ENCODE results near the gene PSMD11.
"Not testable (repeated sequence)": the region's sequence is repeated elsewhere in the genome, so short reads cannot be mapped to it uniquely, and the experiment has no call there.

The PSMD11 gene

GRCh38 chr17:32515677-32516383 is 71.5 kb downstream of the PSMD11 start:
- DNase-seq, result no peak

GRCh38 chr17:32516450-32516849 is 72.1 kb downstream of the PSMD11 start:
- DNase-seq, result no peak

GRCh38 chr17:32516940-32517701 is 72.8 kb downstream of the PSMD11 start:
- DNase-seq, result no peak

- DNase-seq, result no peak
Observed at GRCh38 chr17:32517982-32518381, 73.7 kb downstream of the PSMD11 start.

DNA sequence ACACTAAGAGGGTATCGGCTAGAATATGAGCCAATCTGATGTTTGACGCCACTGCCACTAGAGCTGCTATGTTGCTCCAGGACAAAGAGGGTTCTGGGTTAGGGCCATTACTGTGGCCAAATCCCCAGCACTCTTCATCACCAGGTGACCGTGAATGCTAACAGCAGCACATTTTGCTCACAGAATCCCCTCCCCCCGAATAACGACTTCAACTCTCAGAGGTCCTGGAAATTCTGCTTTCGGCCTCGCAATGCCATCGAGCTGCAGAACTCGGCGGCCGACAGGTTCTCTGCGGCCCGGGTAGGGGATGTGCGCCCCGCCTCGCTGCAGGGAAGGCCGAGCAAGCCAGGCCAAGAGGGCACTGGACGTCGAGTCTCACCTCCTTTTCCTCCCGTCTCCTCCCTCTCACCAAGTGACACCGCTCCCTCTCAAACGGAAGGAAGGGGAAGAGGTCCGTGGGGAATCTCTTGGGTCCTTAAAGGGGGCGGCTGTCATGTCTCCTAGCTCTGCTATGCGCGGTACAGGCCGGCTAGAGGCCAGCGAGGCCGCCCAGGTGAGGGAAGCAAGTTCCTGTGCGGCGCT is 74.4 kb downstream of the PSMD11 start:
- DNase-seq, result no peak

DNA sequence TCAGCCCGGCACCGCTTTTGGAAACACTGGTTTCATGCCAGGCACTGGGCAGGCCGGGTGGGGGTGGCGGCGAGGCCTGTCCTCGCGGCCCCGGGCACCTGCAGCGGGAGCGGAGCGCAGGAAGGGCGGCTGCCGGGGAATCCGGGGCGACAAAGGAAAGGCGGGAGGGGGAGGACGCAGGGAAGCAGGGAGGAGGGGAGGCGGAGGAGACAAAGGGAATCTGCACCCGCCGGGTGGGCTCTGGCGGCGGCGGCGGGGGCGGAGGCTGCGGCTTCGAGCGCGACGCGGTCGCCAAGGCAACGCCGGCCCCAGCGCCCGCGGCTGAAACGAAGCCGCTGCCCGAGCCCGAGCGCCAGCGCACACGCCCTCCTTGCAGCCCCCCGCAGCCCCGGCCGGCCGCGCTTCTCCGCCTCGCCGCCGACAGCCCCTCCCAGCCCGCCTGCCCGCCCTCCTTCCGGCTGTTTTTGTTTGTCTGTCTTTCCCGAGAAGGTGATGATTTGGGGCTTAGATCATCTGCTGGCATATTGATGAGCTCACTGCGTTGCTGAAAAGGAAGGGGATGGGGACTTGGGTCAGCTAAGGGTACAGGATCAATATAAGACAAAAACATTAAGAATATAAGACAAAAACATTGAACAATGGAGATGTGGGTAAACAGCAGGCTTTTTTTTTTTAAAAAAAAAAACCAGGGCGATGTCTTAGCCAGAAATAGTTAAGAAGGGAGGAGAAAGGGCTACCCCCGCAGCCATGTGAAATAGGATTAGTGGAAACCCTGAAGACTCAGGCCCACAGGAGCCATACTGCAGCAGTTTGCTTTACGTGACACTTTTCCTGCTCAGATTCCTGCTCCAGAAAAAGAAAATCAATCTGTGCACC is 75.2 kb downstream of the PSMD11 start:
- DNase-seq, result peak; percentile 72

DNA sequence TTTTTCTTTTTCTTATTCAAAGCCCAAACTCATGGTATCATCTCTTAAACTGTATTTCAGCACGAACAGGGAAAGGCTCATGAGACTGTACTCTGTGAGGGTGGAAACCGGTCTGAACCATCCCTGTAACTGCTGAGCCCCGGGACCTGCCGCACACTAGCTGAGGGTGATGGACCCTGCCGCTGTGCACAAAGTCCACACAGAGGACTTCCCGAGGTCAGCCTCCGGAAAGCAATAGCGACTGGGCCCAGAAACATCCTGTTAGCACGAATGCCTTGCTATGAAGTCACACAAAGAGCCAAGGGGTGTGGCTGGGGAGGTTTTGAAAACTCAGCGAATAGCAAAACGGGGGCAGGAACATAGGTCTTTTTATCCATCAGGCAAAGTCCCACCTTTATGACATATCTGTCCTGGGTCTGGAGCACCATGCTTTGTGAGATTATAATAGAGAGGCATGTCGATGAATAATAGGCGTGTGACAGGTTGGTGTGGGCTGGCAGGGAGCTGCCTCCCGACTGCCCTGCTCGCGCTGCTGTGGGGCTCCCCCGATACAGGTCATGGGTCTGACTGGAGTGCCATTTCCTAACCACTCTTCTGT is 75.9 kb downstream of the PSMD11 start:
- peak; percentile 58 for DNase-seq

DNA sequence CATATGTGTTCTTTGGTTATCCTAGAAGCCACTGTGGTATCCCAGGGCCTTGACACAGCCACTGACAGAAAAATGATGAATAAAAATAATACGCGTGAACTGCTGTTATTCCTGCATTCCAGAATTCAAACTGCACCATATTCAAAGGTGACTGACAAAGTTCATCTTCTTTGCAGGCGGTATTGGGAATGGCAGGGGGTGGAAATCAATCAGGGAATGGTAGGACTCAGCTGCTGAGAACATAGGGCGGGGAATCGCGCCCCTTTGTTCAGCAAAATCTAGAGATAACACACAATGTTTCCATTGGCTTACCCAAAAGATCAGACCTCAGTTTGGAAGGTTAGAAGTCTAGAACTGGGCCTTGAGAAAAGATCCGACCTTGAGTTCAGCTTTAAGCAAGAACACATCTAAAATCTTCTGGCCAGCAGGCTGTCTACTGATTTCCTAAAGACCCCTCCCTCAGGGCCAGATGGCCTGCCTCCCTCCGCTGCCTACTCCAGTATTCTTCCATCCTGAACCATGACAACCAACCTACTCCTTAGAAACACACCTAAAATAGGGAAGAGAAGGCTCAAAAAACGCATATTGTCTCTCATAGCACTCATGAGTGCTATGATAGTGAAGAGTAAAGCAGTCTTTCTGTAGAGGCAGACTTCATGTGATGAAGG is 76.6 kb downstream of the PSMD11 start:
- no peak for DNase-seq

DNA sequence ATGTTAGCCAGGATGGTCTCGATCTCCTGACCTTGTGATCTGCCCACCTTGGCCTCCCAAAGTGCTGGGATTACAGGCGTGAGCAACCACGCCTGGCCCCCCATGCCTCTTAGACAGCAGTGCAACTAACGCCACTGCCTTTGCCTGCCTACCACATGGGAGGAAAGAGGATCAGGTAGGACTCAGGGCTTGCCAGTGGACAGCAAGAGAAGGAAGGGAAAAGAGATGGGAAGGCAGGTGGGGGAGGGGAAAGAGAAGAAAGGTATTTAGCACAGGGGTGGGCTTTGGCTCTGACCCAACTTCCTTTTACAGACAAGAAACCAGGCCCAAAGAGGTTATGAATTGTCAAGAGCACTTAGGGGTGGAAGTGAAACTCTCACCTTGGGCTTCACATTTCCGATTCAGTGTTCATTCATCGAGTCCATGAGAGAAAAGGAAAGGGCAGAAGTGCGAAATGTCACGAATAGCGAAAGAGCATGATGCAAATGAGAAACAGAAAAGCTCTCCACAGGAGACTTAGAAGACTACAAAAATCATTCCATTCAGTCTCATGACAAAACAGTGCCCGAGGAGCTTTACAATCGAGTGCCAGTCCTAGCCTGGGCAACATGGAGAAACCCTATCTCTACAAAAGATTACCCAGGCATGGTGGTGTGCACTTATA is 78.8 kb downstream of the PSMD11 start:
- DNase-seq, result peak; percentile 44

DNA sequence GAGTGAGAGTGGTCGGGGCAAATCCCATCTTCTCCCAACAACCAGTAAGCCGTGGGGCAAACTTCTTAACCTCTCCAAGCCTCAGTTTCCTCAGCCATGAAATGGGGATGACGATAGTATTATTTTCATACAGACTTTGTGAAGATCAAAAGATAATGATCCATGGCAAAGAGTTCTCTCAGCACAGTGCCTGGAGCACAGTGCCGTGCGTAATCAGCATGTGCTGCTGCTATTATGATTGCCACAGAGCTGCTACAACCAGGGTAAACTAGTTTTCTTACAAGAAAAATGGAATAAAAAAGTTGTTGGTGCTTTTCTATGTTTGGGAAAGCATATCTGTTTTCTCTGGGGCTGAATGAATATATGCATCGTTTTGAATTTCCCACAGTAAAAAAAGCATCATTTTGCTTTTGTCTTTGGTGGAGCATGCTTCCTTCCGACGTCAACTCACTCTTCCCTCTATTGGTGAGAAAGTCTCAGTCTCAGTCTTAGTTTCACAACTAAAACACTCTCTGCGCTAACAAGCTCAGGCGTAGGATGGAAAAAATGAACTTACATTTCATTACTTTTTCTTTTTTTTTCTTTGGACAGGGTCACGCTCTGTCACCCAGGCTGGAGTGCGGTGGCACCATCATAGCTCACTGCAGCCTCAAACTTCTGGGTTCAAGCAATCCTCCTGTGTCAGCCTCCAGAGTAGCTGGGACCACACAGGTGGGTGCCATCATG is 79.7 kb downstream of the PSMD11 start:
- peak; percentile 40 for DNase-seq

- not testable (repeated sequence) for DNase-seq
Observed at GRCh38 chr17:32524553-32524880, 80.2 kb downstream of the PSMD11 start.

GRCh38 chr17:32525122-32525521 is 80.8 kb downstream of the PSMD11 start:
- no peak for DNase-seq

GRCh38 chr17:32527146-32527545 is 82.8 kb downstream of the PSMD11 start:
- DNase-seq, result no peak

GRCh38 chr17:32528825-32529224 is 84.5 kb downstream of the PSMD11 start:
- DNase-seq, result no peak

GRCh38 chr17:32529604-32530003 is 85.3 kb downstream of the PSMD11 start:
- DNase-seq, result no peak

Data from activated naive CD4-positive, alpha-beta T cell treated with Interleukin-2 at 50 U/mL for 16 hours (primary cell).